ENCODE measurements around the gene GOT1. TPM values are rescaled to one million over a fixed set of nuclear protein-coding genes. Genes with fewer than 3 reads are reported as not detected.

The GOT1 gene
- total RNA-seq, 1 experiment from 2014 or later, result 65.7 TPM

DNA sequence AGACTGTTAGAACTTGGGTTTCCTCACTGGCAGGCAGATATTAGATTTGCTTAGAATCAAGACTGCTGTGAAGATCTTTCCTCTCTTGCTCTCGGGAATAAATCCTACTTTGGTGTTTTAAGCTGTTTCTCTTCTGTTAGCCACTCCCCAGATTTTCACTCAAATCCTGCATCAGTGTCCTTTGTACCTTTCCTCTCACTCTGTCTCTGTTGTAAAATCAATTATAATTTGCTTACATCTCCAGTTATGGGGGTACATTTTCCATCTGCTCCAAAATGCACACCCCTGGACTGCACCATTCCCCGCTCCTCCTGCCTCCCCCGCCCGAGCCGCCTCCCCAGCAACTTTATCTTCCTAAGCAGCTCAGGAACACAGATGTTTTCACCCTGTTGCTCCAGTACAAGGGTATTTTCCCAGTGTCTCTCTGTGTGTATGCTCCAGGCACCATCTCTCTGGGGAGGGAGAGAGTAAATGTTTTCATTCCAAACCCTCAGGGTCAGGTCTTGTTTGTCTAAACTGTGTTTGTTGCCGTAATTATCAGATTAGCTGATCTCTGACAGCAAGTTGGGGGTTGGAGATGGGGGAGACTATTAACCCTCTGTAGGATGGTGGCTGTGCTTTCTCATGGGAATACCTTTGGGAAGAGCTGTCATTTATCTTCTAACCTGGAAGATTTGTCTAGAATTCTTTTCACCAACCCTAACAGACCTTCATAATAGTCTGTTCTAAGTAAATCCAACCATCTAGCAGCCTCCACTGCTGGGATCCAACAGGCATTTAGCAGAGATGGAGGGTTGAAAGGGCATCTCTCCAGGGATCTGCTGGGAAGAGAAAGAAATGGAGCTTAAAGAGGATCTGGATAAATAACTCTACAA lies 20.4 kb upstream of the GOT1 start:
- no peaks in the 10 kb centered on the region for H3K9me3 ChIP-seq (ENCODE audit: low read depth, low read length, poor library complexity, severe bottlenecking)
- BruUV-seq (replicated peaks), result no TSS peak
- no peaks in the 10 kb centered on the region for H3K36me3 ChIP-seq (ENCODE audit: insufficient read depth, low read length, poor library complexity, severe bottlenecking)
- ChIA-PET POLR2A (ENCODE audit: low non-redundant PET) (no interaction called here), CTCF (no interaction called here)
- H3K4me1 ChIP-seq (ENCODE audit: insufficient read depth, low read length, poor library complexity, severe bottlenecking), result no peaks in the 10 kb centered on the region
- intact Hi-C loops (cut with micrococcal nuclease; ENCODE audit: unreplicated experiment), result no loop called here
- no peak for TF ChIP-seq EZH2 (IDR thresholded peaks at IDR 0.05; ENCODE audit: borderline replicate concordance, low read depth, low read length, poor library complexity, severe bottlenecking)
- TF ChIP-seq, protein P1, sequence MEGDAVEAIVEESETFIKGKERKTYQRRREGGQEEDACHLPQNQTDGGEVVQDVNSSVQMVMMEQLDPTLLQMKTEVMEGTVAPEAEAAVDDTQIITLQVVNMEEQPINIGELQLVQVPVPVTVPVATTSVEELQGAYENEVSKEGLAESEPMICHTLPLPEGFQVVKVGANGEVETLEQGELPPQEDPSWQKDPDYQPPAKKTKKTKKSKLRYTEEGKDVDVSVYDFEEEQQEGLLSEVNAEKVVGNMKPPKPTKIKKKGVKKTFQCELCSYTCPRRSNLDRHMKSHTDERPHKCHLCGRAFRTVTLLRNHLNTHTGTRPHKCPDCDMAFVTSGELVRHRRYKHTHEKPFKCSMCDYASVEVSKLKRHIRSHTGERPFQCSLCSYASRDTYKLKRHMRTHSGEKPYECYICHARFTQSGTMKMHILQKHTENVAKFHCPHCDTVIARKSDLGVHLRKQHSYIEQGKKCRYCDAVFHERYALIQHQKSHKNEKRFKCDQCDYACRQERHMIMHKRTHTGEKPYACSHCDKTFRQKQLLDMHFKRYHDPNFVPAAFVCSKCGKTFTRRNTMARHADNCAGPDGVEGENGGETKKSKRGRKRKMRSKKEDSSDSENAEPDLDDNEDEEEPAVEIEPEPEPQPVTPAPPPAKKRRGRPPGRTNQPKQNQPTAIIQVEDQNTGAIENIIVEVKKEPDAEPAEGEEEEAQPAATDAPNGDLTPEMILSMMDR (conservative IDR thresholded peaks at IDR 0.05; ENCODE audit: low read depth, low read length), result no peak
- no peak overlapping the region for H3K27ac ChIP-seq (ENCODE audit: low read depth, low read length, poor library complexity, severe bottlenecking)
- DNase-seq (ENCODE audit: low spot score), result no peak
- peaks cover 72% of the 10 kb centered on the region for H3K27me3 ChIP-seq (replicated peaks; ENCODE audit: insufficient read depth, low read depth, low read length, poor library complexity)
- no peak overlapping the region for H3K4me3 ChIP-seq (ENCODE audit: low read depth, low read length, poor library complexity, severe bottlenecking)

DNA sequence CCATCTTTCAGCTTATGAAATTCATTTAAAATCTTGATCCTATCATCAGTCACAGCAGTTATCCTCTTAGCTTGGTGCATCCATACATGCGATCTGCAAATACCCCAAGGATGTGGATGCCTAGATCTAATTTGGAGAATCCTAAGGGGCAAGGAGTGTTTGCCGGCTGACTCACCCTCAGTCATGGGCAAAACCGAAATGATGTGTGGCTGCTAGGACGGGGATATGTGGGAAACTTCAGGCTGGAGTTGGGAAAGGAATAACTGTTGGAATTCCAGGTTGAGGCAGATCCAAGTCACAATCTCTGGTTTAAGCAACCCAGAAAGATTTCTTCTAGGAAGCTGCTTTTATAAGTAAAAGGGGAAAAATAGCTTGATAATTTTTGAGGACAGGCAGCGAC lies 19.7 kb upstream of the GOT1 start:
- Histone ChIP-seq H3K36me3 (ENCODE audit: insufficient read depth, low read length, poor library complexity, severe bottlenecking) (no peaks in the 10 kb centered on the region), H3K4me3 (ENCODE audit: low read depth, low read length, poor library complexity, severe bottlenecking) (no peak overlapping the region), H3K27me3 (replicated peaks; ENCODE audit: insufficient read depth, low read depth, low read length, poor library complexity) (peaks cover 68% of the 10 kb centered on the region), H3K4me1 (ENCODE audit: insufficient read depth, low read length, poor library complexity, severe bottlenecking) (no peaks in the 10 kb centered on the region), H3K27ac (ENCODE audit: low read depth, low read length, poor library complexity, severe bottlenecking) (no peak overlapping the region), H3K9me3 (ENCODE audit: low read depth, low read length, poor library complexity, severe bottlenecking) (no peaks in the 10 kb centered on the region)
- BruUV-seq (replicated peaks), result no TSS peak
- intact Hi-C loops (cut with micrococcal nuclease; ENCODE audit: unreplicated experiment), result no loop called here
- DNase-seq (ENCODE audit: low spot score), result no peak
- no peak for TF ChIP-seq EZH2 (IDR thresholded peaks at IDR 0.05; ENCODE audit: borderline replicate concordance, low read depth, low read length, poor library complexity, severe bottlenecking)
- TF ChIP-seq, protein P1 (conservative IDR thresholded peaks at IDR 0.05; ENCODE audit: low read depth, low read length), result no peak
- CTCF ChIA-PET, result no interaction called here
- POLR2A ChIA-PET (ENCODE audit: low non-redundant PET), result no interaction called here

DNA sequence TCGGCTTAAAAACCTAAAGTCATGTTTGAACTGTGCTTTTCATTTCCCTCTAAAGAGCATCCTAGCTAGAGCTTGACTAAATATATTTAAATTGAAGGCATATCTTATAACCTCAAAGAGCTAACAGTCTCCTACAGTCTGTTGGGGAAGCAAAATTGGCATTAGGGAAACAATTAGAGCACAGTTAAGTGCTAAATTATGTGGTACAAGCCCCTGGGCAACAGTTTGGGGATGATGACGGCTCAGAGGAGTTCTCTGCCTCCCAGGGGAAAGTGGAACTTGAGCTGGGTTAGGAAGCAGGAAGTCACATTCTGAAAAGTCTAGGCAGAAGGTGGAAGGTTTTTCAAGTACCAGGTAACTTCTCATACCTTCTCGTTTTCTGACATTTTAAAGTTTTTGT lies 18.6 kb upstream of the GOT1 start:
- no TSS peak for BruUV-seq (replicated peaks)
- H3K27me3 ChIP-seq (replicated peaks; ENCODE audit: insufficient read depth, low read depth, low read length, poor library complexity), result peaks cover 63% of the 10 kb centered on the region
- POLR2A ChIA-PET (ENCODE audit: low non-redundant PET), result no interaction called here

More for the DNA sequence above, 18.6 kb upstream of the GOT1 start:
- intact Hi-C loops (cut with micrococcal nuclease; ENCODE audit: unreplicated experiment), result no loop called here
- Histone ChIP-seq H3K4me3 (ENCODE audit: low read depth, low read length, poor library complexity, severe bottlenecking) (no peak overlapping the region), H3K27ac (ENCODE audit: low read depth, low read length, poor library complexity, severe bottlenecking) (no peak overlapping the region), H3K4me1 (ENCODE audit: insufficient read depth, low read length, poor library complexity, severe bottlenecking) (no peaks in the 10 kb centered on the region), H3K9me3 (ENCODE audit: low read depth, low read length, poor library complexity, severe bottlenecking) (no peaks in the 10 kb centered on the region), H3K36me3 (ENCODE audit: insufficient read depth, low read length, poor library complexity, severe bottlenecking) (no peaks in the 10 kb centered on the region)
- CTCF ChIA-PET, result no interaction called here
- no peak for DNase-seq (ENCODE audit: low spot score)
- TF ChIP-seq, protein P1 (conservative IDR thresholded peaks at IDR 0.05; ENCODE audit: low read depth, low read length), result no peak
- TF ChIP-seq EZH2 (IDR thresholded peaks at IDR 0.05; ENCODE audit: borderline replicate concordance, low read depth, low read length, poor library complexity, severe bottlenecking), result peak; percentile 16

Data from A673 (cell line).